ENCODE measurements around the gene CXCL1.
"Not testable (repeated sequence)": the region's sequence is repeated elsewhere in the genome, so short reads cannot be mapped to it uniquely, and the experiment has no call there.

Gene CXCL1

GRCh38 chr4:73875401-73875800 is 6.2 kb downstream of the CXCL1 start:
- DNase-seq (ENCODE audit: low read depth): no peak

GRCh38 chr4:73883306-73883705 is 14.1 kb downstream of the CXCL1 start:
- no peak for DNase-seq (ENCODE audit: low read depth)

- DNase-seq (ENCODE audit: low read depth): no peak
Measured at GRCh38 chr4:73885574-73886267, 16.5 kb downstream of the CXCL1 start.

GRCh38 chr4:73891326-73891725 is 22.1 kb downstream of the CXCL1 start:
- DNase-seq (ENCODE audit: low read depth): no peak

GRCh38 chr4:73891739-73892405 is 22.7 kb downstream of the CXCL1 start:
- no peak for DNase-seq (ENCODE audit: low read depth)

- DNase-seq (ENCODE audit: low read depth): no peak
Measured at GRCh38 chr4:73892966-73893365, 23.8 kb downstream of the CXCL1 start.

GRCh38 chr4:73894001-73894400 is 24.8 kb downstream of the CXCL1 start:
- no peak for DNase-seq (ENCODE audit: low read depth)

GRCh38 chr4:73895201-73896175 is 26.3 kb downstream of the CXCL1 start:
- DNase-seq (ENCODE audit: low read depth): no peak

- no peak for DNase-seq (ENCODE audit: low read depth)
Measured at GRCh38 chr4:73896416-73896815, 27.2 kb downstream of the CXCL1 start.

- DNase-seq (ENCODE audit: low read depth): no peak
Measured at GRCh38 chr4:73897380-73898136, 28.4 kb downstream of the CXCL1 start.

GRCh38 chr4:73899338-73899737 is 30.1 kb downstream of the CXCL1 start:
- not testable (repeated sequence) for DNase-seq (ENCODE audit: low read depth)

GRCh38 chr4:73901031-73901430 is 31.8 kb downstream of the CXCL1 start:
- no peak for DNase-seq (ENCODE audit: low read depth)

GRCh38 chr4:73902038-73902637 is 32.9 kb downstream of the CXCL1 start:
- no peak for DNase-seq (ENCODE audit: low read depth)

- no peak for DNase-seq (ENCODE audit: low read depth)
Measured at GRCh38 chr4:73902817-73903547, 33.8 kb downstream of the CXCL1 start.

- no peak for DNase-seq (ENCODE audit: low read depth)
Measured at GRCh38 chr4:73904491-73904890, 35.3 kb downstream of the CXCL1 start.

- no peak for DNase-seq (ENCODE audit: low read depth)
Measured at GRCh38 chr4:73908965-73909364, 39.8 kb downstream of the CXCL1 start.

- no peak for DNase-seq (ENCODE audit: low read depth)
Measured at GRCh38 chr4:73911746-73912145, 42.6 kb downstream of the CXCL1 start.

GRCh38 chr4:73912191-73912590 is 43.0 kb downstream of the CXCL1 start:
- no peak for DNase-seq (ENCODE audit: low read depth)

- DNase-seq (ENCODE audit: low read depth): no peak
Measured at GRCh38 chr4:73914071-73914470, 44.9 kb downstream of the CXCL1 start.

- no peak for DNase-seq (ENCODE audit: low read depth)
Measured at GRCh38 chr4:73916172-73916925, 47.2 kb downstream of the CXCL1 start.

Measured in stimulated activated CD8-positive, alpha-beta memory T cell treated with anti-CD3 and anti-CD28 coated beads, Interleukin-12 subunit alpha, Interleukin-12 subunit beta, amount 100 ng/mL, for 4 hours (primary cell).